GM12892 (cell line): ENCODE measurements around the gene PLOD2.

Experiments
- DNase-seq: peaks from one replicate; pipeline ENCODE4 v3.0.0; 2011; ENCODE audit not compliant: insufficient read length
- FAIRE-seq: peaks from 2 replicates; lab custom pipeline; 2011; peaks lifted over from hg19 to GRCh38; lab: Jason Lieb, UNC
- POLR2A ChIP-seq: IDR thresholded peaks from 2 replicates; pipeline ENCODE4 v1.6.1; 2011; ENCODE audit warnings: low read depth, low read length, control low read depth
- POLR2AphosphoS5 ChIP-seq: IDR thresholded peaks from 2 replicates; pipeline ENCODE4 v1.6.1; 2011; ENCODE audit warnings: low read depth, low read length, control low read depth
- TAF1 ChIP-seq: IDR thresholded peaks from 2 replicates; pipeline ENCODE4 v1.6.1; 2011; ENCODE audit warnings: low read depth, mild to moderate bottlenecking, control low read depth, low read length, borderline replicate concordance

PLOD2 gene

DNA sequence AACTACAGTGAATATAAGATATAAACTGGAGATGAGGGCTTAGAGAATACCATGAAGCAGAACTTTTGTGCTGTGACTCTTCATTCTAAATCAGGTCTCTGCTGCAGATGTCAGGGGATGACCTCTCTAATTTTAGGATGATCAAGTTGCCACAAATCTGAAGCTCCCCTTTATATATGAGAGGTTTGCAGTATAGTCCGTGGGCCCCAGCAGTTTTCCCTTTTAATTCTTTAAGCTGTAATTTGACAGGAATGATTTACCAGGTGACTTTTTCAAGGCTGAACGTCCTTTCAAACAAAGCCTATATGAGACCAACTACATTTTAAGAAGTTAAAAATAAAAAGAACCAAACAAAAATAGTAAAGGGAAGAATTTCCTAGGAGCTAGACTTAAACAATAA is 4.9 kb upstream of the PLOD2 start:
- TF ChIP-seq POLR2AphosphoS5 (no peak), TAF1 (no peak), POLR2A (no peak)
- DNase-seq: no peak
- no peak for FAIRE-seq

DNA sequence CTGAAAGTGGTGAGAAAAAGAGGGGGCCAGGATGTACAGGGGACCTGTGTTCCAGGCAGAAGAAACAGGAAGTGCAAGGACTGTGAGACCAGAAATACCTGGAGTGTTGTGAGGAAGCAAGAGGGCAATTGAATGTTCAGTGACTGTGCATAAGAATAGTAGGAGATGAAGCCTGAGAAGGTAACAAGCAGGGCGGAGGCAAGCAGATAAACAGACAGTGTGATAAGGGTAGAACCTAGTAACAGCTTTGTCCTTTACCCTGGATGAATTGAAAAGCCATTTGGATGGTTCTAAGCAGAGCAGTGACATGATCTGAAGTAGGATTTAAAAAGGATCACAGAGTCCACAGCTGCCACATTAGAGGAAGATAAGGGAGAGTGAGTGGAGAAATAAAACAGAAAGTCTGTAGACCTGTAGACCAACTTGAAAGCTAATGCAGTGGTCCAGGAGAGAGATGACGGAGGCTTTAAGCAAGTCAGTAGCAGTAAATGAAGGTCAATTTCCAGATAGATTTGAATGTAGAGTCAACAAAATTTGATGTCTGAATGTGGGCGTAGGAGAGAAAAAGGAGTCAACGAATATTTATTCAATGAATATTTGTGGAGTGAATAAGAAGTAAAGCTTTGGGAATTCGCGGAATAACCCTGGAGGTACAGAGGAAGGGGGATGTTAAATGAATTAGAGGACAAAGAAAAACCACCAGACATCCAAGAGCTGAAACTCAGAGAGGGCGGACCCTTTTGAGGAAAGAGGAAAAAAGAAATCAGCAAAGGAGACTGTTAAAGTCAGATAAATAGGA is 4.2 kb upstream of the PLOD2 start:
- no peak for DNase-seq
- no peak for FAIRE-seq
- no peak for TF ChIP-seq POLR2AphosphoS5
- TF ChIP-seq TAF1: no peak
- no peak for TF ChIP-seq POLR2A

DNA sequence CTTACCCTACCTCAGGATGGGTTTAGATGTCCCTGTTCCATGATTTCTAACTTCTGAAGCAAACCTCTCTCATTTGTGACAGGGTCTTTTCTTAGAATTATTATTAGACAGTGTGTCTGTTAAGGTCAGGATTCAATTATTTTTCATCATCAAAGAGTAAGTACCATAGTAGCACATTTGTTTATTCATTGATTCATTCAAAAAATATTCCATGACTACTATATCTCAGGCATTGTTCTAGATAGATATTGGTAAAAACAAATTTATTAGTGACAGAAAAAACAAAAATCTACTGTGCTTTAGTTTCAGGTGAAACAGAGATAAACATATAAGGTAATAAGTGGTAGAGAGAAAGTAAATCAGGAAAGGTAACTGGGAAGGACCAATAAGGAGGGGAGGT is 3.5 kb upstream of the PLOD2 start:
- TF ChIP-seq POLR2AphosphoS5 (no peak), POLR2A (no peak), TAF1 (no peak)
- FAIRE-seq (no peak), DNase-seq (no peak)

GRCh38 chr3:146164071-146164470 is 3.1 kb upstream of the PLOD2 start:
- no peak for FAIRE-seq
- no peak for DNase-seq
- TF ChIP-seq TAF1 (no peak), POLR2A (no peak)

GRCh38 chr3:146163584-146163983 is 2.6 kb upstream of the PLOD2 start:
- DNase-seq (no peak), FAIRE-seq (no peak)

GRCh38 chr3:146162561-146162960 is 1.6 kb upstream of the PLOD2 start:
- no peak for DNase-seq
- TF ChIP-seq POLR2AphosphoS5: no peak
- no peak for FAIRE-seq

More at GRCh38 chr3:146163584-146163983, 2.6 kb upstream of the PLOD2 start:
- TF ChIP-seq POLR2AphosphoS5: no peak
- no peak for TF ChIP-seq POLR2A
- no peak for TF ChIP-seq TAF1

GRCh38 chr3:146161663-146162002 is 649 bp upstream of the PLOD2 start:
- FAIRE-seq: no peak
- TF ChIP-seq TAF1 (no peak), POLR2A (no peak), POLR2AphosphoS5 (no peak)
- DNase-seq: no peak

DNA sequence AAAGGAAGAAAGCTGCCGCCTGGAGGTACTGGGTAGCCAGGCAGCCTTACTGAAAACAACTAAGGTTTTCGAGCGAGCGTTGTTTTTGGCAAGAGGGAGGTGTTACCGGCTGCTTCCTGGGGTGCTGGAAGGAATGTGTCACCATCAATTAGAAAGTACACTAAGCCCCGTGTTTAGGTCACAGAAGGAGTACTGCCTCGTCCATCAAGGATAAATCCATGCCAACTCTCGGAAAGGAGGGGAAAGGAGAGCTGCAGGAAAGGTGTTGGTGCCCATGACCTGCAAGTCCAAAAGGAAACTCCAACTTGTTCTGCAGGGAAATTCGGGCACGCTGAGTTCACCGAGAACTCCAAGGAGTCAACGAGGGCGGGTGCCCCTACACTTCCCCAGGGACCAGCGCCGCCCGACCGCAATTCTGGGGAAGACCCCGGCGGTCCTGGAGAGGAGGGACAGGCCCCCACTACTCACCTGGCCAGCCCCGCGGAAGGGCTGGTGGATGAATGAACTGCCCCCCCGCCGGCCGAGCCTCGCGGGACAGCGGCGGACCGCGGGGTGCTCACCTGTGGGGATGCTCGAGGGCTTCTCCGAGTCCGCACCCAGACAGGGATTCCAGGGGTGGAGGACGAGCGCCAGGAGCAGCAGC is 542 bp downstream of the PLOD2 start:
- no peak for TF ChIP-seq TAF1
- no peak for TF ChIP-seq POLR2AphosphoS5
- no peak for TF ChIP-seq POLR2A
- no peak for DNase-seq
- FAIRE-seq: no peak

GRCh38 chr3:146159616-146160320 is 1.2 kb downstream of the PLOD2 start:
- no peak for TF ChIP-seq POLR2AphosphoS5
- TF ChIP-seq TAF1: no peak
- TF ChIP-seq POLR2A: no peak
- no peak for DNase-seq
- FAIRE-seq: no peak

DNA sequence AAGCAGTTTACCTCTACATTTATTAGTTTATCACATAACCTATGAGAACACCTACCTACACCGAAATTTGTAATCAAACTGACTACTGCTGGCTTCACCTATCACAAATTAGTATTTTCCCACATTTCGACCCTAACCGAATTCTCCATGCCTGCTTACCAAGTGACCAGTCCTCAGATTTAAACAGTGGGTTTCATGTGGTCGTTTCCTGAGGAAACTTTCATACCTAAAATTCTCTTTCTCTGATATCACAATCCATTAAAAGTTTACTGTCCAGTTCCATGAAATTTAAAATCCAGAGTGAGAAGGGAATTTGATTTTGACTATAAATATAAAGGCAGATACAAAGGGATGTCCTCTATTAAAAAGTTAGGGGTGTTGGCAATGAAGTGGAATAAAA is 1.9 kb downstream of the PLOD2 start:
- FAIRE-seq (no peak), DNase-seq (no peak)
- no peak for TF ChIP-seq TAF1
- no peak for TF ChIP-seq POLR2A
- no peak for TF ChIP-seq POLR2AphosphoS5

GRCh38 chr3:146157325-146158060 is 3.5 kb downstream of the PLOD2 start:
- TF ChIP-seq POLR2A (no peak), TAF1 (no peak), POLR2AphosphoS5 (no peak)
- no peak for FAIRE-seq
- DNase-seq: no peak
